ENCODE results near the gene ERMAP. TPM values are rescaled to one million over a fixed set of nuclear protein-coding genes. Genes with fewer than 3 reads are reported as not detected.

ERMAP gene
- total RNA-seq, 1 donor from 2014 or later, result 17.2 TPM

- Mint-ChIP-seq H3K27ac (no peak overlapping the region), H3K9me3 (peaks cover 15% of the 10 kb centered on the region), H3K4me3 (no peak overlapping the region), H3K27me3 (ENCODE audit: low read depth) (peaks cover 36% of the 10 kb centered on the region), H3K4me1 (no peaks in the 10 kb centered on the region), H3K36me3 (no peaks in the 10 kb centered on the region)
- TF ChIP-seq CTCF (IDR thresholded peaks at IDR 0.05; ENCODE audit: unreplicated experiment), result no peak
- DNase-seq (ENCODE audit: low spot score in 2 of 2, unreplicated experiment in 2 of 2), result no peak
These were observed 59.1 kb downstream of the ERMAP start for GRCh38 chr1:42876009-42876408.

- no peak overlapping the region for H3K4me3 Mint-ChIP-seq
- no peak for DNase-seq (ENCODE audit: low spot score in 2 of 2, unreplicated experiment in 2 of 2)
- H3K27me3 Mint-ChIP-seq (ENCODE audit: low read depth), result peaks cover 38% of the 10 kb centered on the region
- no peaks in the 10 kb centered on the region for H3K36me3 Mint-ChIP-seq
- TF ChIP-seq CTCF (IDR thresholded peaks at IDR 0.05; ENCODE audit: unreplicated experiment), result no peak
- peaks cover 15% of the 10 kb centered on the region for H3K9me3 Mint-ChIP-seq
- H3K4me1 Mint-ChIP-seq, result no peaks in the 10 kb centered on the region
- no peak overlapping the region for H3K27ac Mint-ChIP-seq
These were observed 60.5 kb downstream of the ERMAP start for GRCh38 chr1:42877380-42877779.

- Mint-ChIP-seq H3K4me1 (no peaks in the 10 kb centered on the region), H3K27me3 (ENCODE audit: low read depth) (peaks cover 36% of the 10 kb centered on the region), H3K27ac (no peak overlapping the region), H3K9me3 (no peaks in the 10 kb centered on the region), H3K36me3 (no peaks in the 10 kb centered on the region), H3K4me3 (no peak overlapping the region)
- TF ChIP-seq CTCF (IDR thresholded peaks at IDR 0.05; ENCODE audit: unreplicated experiment), result no peak
- no peak for DNase-seq (ENCODE audit: low spot score in 2 of 2, unreplicated experiment in 2 of 2)
These were observed 63.5 kb downstream of the ERMAP start for GRCh38 chr1:42880384-42880783.

- peaks cover 3% of the 10 kb centered on the region for H3K4me1 Mint-ChIP-seq
- peaks cover 8% of the 10 kb centered on the region for H3K27me3 Mint-ChIP-seq (ENCODE audit: low read depth)
- H3K4me3 Mint-ChIP-seq, result no peak overlapping the region
- H3K9me3 Mint-ChIP-seq, result no peaks in the 10 kb centered on the region
- no peak overlapping the region for H3K27ac Mint-ChIP-seq
- no peak for DNase-seq (ENCODE audit: low spot score in 2 of 2, unreplicated experiment in 2 of 2)
- no peak for TF ChIP-seq CTCF (IDR thresholded peaks at IDR 0.05; ENCODE audit: unreplicated experiment)
- H3K36me3 Mint-ChIP-seq, result no peaks in the 10 kb centered on the region
These were observed 69.3 kb downstream of the ERMAP start for GRCh38 chr1:42886046-42886739.

GRCh38 chr1:42886800-42887199 lies 69.9 kb downstream of the ERMAP start:
- H3K27me3 Mint-ChIP-seq (ENCODE audit: low read depth), result peaks cover 9% of the 10 kb centered on the region
- H3K4me1 Mint-ChIP-seq, result peaks cover 3% of the 10 kb centered on the region
- H3K9me3 Mint-ChIP-seq, result no peaks in the 10 kb centered on the region
- no peak overlapping the region for H3K4me3 Mint-ChIP-seq
- no peak overlapping the region for H3K27ac Mint-ChIP-seq
- no peak for DNase-seq (ENCODE audit: low spot score in 2 of 2, unreplicated experiment in 2 of 2)
- TF ChIP-seq CTCF (IDR thresholded peaks at IDR 0.05; ENCODE audit: unreplicated experiment), result no peak
- no peaks in the 10 kb centered on the region for H3K36me3 Mint-ChIP-seq
